ENCODE data around the gene IL16.
"Not testable (repeated sequence)": the region's sequence is repeated elsewhere in the genome, so short reads cannot be mapped to it uniquely, and the experiment has no call there.

Gene IL16

GRCh38 chr15:81206018-81206417 is 9.3 kb downstream of the IL16 start:
- no peak for DNase-seq (ENCODE audit: low read depth in 2 of 2)

- not testable (repeated sequence) for DNase-seq (ENCODE audit: low read depth in 2 of 2)
Measured at GRCh38 chr15:81207987-81208386, 11.3 kb downstream of the IL16 start.

GRCh38 chr15:81209635-81210034 is 13.0 kb downstream of the IL16 start:
- DNase-seq (ENCODE audit: low read depth in 2 of 2), result no peak

GRCh38 chr15:81211376-81211775 is 14.7 kb downstream of the IL16 start:
- no peak for DNase-seq (ENCODE audit: low read depth in 2 of 2)

GRCh38 chr15:81213982-81214381 is 17.3 kb downstream of the IL16 start:
- no peak for DNase-seq (ENCODE audit: low read depth in 2 of 2)

GRCh38 chr15:81215531-81215930 is 18.9 kb downstream of the IL16 start:
- no peak for DNase-seq (ENCODE audit: low read depth in 2 of 2)

GRCh38 chr15:81215983-81216382 is 19.3 kb downstream of the IL16 start:
- DNase-seq (ENCODE audit: low read depth in 2 of 2), result no peak

GRCh38 chr15:81216422-81216821 is 19.7 kb downstream of the IL16 start:
- DNase-seq (ENCODE audit: low read depth in 2 of 2), result no peak

GRCh38 chr15:81221449-81221848 is 24.8 kb downstream of the IL16 start:
- no peak for DNase-seq (ENCODE audit: low read depth in 2 of 2)

GRCh38 chr15:81222007-81222406 is 25.3 kb downstream of the IL16 start:
- no peak for DNase-seq (ENCODE audit: low read depth in 2 of 2)

- DNase-seq (ENCODE audit: low read depth in 2 of 2), result no peak
Measured at GRCh38 chr15:81223346-81223971, 26.8 kb downstream of the IL16 start.

GRCh38 chr15:81224232-81224631 is 27.6 kb downstream of the IL16 start:
- no peak for DNase-seq (ENCODE audit: low read depth in 2 of 2)

- DNase-seq (ENCODE audit: low read depth in 2 of 2), result no peak
Measured at GRCh38 chr15:81225161-81225671, 28.5 kb downstream of the IL16 start.

- DNase-seq (ENCODE audit: low read depth in 2 of 2), result no peak
Measured at GRCh38 chr15:81227716-81228115, 31.0 kb downstream of the IL16 start.

GRCh38 chr15:81229586-81229985 is 32.9 kb downstream of the IL16 start:
- DNase-seq (ENCODE audit: low read depth in 2 of 2), result no peak

GRCh38 chr15:81235276-81236123 is 38.8 kb downstream of the IL16 start:
- DNase-seq (ENCODE audit: low read depth in 2 of 2), result no peak

- no peak for DNase-seq (ENCODE audit: low read depth in 2 of 2)
Measured at GRCh38 chr15:81239190-81239589, 42.5 kb downstream of the IL16 start.

GRCh38 chr15:81242778-81243177 is 46.1 kb downstream of the IL16 start:
- DNase-seq (ENCODE audit: low read depth in 2 of 2), result no peak

- no peak for DNase-seq (ENCODE audit: low read depth in 2 of 2)
Measured at GRCh38 chr15:81244306-81244705, 47.6 kb downstream of the IL16 start.

- DNase-seq (ENCODE audit: low read depth in 2 of 2), result no peak
Measured at GRCh38 chr15:81253846-81254245, 57.2 kb downstream of the IL16 start.

- no peak for DNase-seq (ENCODE audit: low read depth in 2 of 2)
Measured at GRCh38 chr15:81254277-81254915, 57.7 kb downstream of the IL16 start.

- DNase-seq (ENCODE audit: low read depth in 2 of 2), result no peak
Measured at GRCh38 chr15:81254916-81255290, 58.2 kb downstream of the IL16 start.

Measured in stimulated activated CD8-positive, alpha-beta memory T cell treated with anti-CD3 and anti-CD28 coated beads, Interleukin-15, amount 100 ng/mL, for 4 hours (primary cell).